K562 (cell line): ENCODE data around the gene ZC3H10. TPM values are rescaled to one million over a fixed set of nuclear protein-coding genes. Genes with fewer than 3 reads are reported as not detected.
A peak's percentile ranks its signal among the peaks of the same experiment; 100 is the strongest.

ENCODE experiments used
- ARNT ChIP-seq, 2 experiments: fragments of 450-650 bp; IDR thresholded peaks; 2 replicates each; pipeline ENCODE4 v1.6.1; 2016; ENCODE audit warnings: mild to moderate bottlenecking in 1 of 2
- CHD1 ChIP-seq: fragments of 200-600 bp; sonication (generic); IDR thresholded peaks from one replicate; pipeline ENCODE4 v1.6.1; 2012; ENCODE audit warnings: mild to moderate bottlenecking, moderate library complexity, low read length, inconsistent platforms
- FOXM1 ChIP-seq, 2 experiments: fragments of 450-650 bp in 1 of 2; sonication (generic) in 1 of 2; formaldehyde crosslinking in 1 of 2; IDR thresholded peaks; 2 replicates each; pipeline versions ENCODE4 v1.6.1 to v1.9.0; 2017 to 2022; ENCODE audit warnings: low read depth in 2 of 2, mild to moderate bottlenecking in 2 of 2, missing genetic modification reagents in 1 of 2, moderate library complexity in 1 of 2
- GTF2E2 ChIP-seq: fragments of 200-800 bp; sonication (Bioruptor generic); IDR thresholded peaks from 2 replicates; pipeline ENCODE4 v1.6.1; 2016; ENCODE audit warnings: missing genetic modification characterization, missing compliant biosample characterization
- KAT8 ChIP-seq: fragments of 450-650 bp; IDR thresholded peaks from 2 replicates; pipeline ENCODE4 v1.6.1; 2016; ENCODE audit warnings: low read depth, mild to moderate bottlenecking
- MLLT1 ChIP-seq, 2 experiments: fragments of 450-650 bp; IDR thresholded peaks; 2 replicates each; pipeline ENCODE4 v1.6.1; 2016
- NR0B1 ChIP-seq: fragments of 450-650 bp; IDR thresholded peaks from one replicate; pipeline ENCODE4 v1.6.1; 2018; ENCODE audit warnings: mild to moderate bottlenecking, moderate library complexity; ENCODE audit not compliant: partially characterized antibody
- SRSF1 ChIP-seq: fragments of 200-400 bp; formaldehyde crosslinking; IDR thresholded peaks from 2 replicates; pipeline ENCODE4 v1.6.1; 2017; ENCODE audit warnings: mild to moderate bottlenecking, low read depth, low read length, moderate library complexity
- TSC22D4 ChIP-seq: fragments of 450-650 bp; IDR thresholded peaks from 2 replicates; pipeline ENCODE4 v1.6.1; 2016; ENCODE audit warnings: missing genetic modification characterization, missing biosample characterization, control low read depth
- ZFP30 ChIP-seq: fragments of 250-450 bp; sonication (Bioruptor Pico); IDR thresholded peaks from 2 replicates; pipeline ENCODE4 v1.8.0; 2022; ENCODE audit warnings: moderate library complexity, mild to moderate bottlenecking, inconsistent platforms, borderline replicate concordance
- ZNF12 ChIP-seq: sonication (generic); formaldehyde crosslinking; IDR thresholded peaks from 2 replicates; pipeline ENCODE4 v1.4.0; 2020; ENCODE audit warnings: mild to moderate bottlenecking, missing genetic modification reagents
- ZNF212 ChIP-seq: fragments of 450-650 bp; formaldehyde crosslinking; IDR thresholded peaks from 2 replicates; pipeline ENCODE4 v1.4.0; 2020; ENCODE audit warnings: mild to moderate bottlenecking
- ZNF717 ChIP-seq: fragments of 250-450 bp; sonication (Bioruptor Pico); IDR thresholded peaks from 2 replicates; pipeline ENCODE4 v1.5.0; 2021
- polyA plus RNA-seq, 8 experiments: library from polyadenylated mRNA; depleted of rRNA in 4 of 8; stranded (reverse) in 5 of 8; unstranded in 3 of 8; fragments of >200 nt; fragmentation: Nextera tagmentation in 2 of 8; fragmentation: Illumina TruSeq in 1 of 8; extraction: Ambion mirVana in 2 of 8; extraction: Trizol in 1 of 8; gene quantifications; 2 replicates each; pipeline versions ENCODE4 v1.2.1 to v1.2.3, GENCODE V29; 2011 to 2014; ENCODE audit warnings: inconsistent platforms in 1 of 8, missing spikeins in 1 of 8
- total RNA-seq, 7 experiments: library from RNA; depleted of rRNA in 6 of 7; stranded (reverse); fragments of >200 nt in 6 of 7; fragmentation: Illumina TruSeq in 2 of 7; extraction: Trizol in 2 of 7; gene quantifications; 2 replicates each; pipeline versions ENCODE4 v1.2.1 to v1.2.3, GENCODE V29; 2011 to 2021; ENCODE audit warnings: low replicate concordance in 1 of 7
- TF ChIP-seq, protein P1 (sequence below): sonication (generic); formaldehyde crosslinking; IDR thresholded peaks from 2 replicates; pipeline ENCODE4 v1.8.0; 2022; ENCODE audit warnings: mild to moderate bottlenecking, low read depth, missing genetic modification reagents
- TF ChIP-seq, protein P2 (sequence below): sonication (generic); formaldehyde crosslinking; IDR thresholded peaks from 2 replicates; pipeline ENCODE4 v1.8.1; 2023; ENCODE audit warnings: mild to moderate bottlenecking, missing genetic modification reagents
- TF ChIP-seq, protein P3 (sequence below): fragments of 200-800 bp; sonication (Bioruptor generic); IDR thresholded peaks from 2 replicates; pipeline ENCODE4 v1.6.1; 2016; ENCODE audit warnings: missing genetic modification characterization, missing compliant biosample characterization

The ZC3H10 gene
- total and polyA plus RNA-seq, 9 of the 15 experiments (the other 6 are each of a cell fraction or from before 2014, with no cell fraction given): 0.31 to 4.1 (median 1.6) TPM

DNA sequence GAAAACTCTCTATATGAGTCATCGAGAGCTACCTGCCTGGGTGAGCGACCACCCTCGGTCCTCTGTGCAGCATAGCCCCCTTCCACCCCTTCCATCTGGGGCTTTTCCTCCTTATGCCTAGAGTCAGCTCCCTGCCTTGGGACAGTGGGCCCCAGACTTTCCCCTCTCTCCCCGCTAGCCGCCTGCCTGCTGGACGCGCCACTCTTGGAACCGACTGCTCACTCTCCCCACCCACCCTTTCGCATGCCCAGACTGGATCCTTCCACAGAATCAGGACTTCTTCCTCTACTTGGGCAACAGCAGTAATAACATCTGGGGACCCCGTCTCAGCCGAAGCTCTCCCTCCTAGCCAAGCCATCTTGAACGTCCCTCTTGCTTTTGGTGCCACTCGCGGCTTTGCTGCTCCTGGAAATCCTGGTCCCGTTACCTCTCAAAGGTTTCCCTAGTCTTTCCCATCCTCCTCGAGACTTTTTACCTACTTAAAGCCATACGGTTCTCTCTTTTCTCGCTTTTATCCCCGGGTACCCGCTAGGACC is 10.7 kb downstream of the ZC3H10 start (continued):
- TF ChIP-seq, protein P1, sequence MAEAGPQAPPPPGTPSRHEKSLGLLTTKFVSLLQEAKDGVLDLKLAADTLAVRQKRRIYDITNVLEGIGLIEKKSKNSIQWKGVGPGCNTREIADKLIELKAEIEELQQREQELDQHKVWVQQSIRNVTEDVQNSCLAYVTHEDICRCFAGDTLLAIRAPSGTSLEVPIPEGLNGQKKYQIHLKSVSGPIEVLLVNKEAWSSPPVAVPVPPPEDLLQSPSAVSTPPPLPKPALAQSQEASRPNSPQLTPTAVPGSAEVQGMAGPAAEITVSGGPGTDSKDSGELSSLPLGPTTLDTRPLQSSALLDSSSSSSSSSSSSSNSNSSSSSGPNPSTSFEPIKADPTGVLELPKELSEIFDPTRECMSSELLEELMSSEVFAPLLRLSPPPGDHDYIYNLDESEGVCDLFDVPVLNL (CRISPR knock-in tag): 0 out of 2 replicates have a peak, but pooled peaks have one; percentile 58
- TF ChIP-seq FOXM1 (IDR thresholded peaks at IDR 0.05; ENCODE audit: low read depth) (no peak), FOXM1 (CRISPR knock-in tag; IDR thresholded peaks at IDR 0.05; ENCODE audit: low read depth) (no peak), ZNF12 (CRISPR knock-in tag) (peak; percentile 60; the same call in 1 of the 2 replicates), TSC22D4 (no peak), SRSF1 (no peak), ZNF717 (CRISPR knock-in tag) (no peak), KAT8 (no peak), ZNF212 (CRISPR knock-in tag) (no peak), GTF2E2 (tag) (0 out of 2 replicates have a peak, but pooled peaks have one; percentile 30), ARNT (IDR thresholded peaks at IDR 0.05) (no peak; a peak in 1 of 4 replicates), MLLT1 (IDR thresholded peaks at IDR 0.05) (peak; percentile 57 to 78; a peak in 2 of 4 replicates), CHD1 (peak; percentile 94), NR0B1 (no peak), ZFP30 (no peak)
- TF ChIP-seq, protein P2, sequence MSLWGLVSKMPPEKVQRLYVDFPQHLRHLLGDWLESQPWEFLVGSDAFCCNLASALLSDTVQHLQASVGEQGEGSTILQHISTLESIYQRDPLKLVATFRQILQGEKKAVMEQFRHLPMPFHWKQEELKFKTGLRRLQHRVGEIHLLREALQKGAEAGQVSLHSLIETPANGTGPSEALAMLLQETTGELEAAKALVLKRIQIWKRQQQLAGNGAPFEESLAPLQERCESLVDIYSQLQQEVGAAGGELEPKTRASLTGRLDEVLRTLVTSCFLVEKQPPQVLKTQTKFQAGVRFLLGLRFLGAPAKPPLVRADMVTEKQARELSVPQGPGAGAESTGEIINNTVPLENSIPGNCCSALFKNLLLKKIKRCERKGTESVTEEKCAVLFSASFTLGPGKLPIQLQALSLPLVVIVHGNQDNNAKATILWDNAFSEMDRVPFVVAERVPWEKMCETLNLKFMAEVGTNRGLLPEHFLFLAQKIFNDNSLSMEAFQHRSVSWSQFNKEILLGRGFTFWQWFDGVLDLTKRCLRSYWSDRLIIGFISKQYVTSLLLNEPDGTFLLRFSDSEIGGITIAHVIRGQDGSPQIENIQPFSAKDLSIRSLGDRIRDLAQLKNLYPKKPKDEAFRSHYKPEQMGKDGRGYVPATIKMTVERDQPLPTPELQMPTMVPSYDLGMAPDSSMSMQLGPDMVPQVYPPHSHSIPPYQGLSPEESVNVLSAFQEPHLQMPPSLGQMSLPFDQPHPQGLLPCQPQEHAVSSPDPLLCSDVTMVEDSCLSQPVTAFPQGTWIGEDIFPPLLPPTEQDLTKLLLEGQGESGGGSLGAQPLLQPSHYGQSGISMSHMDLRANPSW: no peak
- TF ChIP-seq, protein P3, sequence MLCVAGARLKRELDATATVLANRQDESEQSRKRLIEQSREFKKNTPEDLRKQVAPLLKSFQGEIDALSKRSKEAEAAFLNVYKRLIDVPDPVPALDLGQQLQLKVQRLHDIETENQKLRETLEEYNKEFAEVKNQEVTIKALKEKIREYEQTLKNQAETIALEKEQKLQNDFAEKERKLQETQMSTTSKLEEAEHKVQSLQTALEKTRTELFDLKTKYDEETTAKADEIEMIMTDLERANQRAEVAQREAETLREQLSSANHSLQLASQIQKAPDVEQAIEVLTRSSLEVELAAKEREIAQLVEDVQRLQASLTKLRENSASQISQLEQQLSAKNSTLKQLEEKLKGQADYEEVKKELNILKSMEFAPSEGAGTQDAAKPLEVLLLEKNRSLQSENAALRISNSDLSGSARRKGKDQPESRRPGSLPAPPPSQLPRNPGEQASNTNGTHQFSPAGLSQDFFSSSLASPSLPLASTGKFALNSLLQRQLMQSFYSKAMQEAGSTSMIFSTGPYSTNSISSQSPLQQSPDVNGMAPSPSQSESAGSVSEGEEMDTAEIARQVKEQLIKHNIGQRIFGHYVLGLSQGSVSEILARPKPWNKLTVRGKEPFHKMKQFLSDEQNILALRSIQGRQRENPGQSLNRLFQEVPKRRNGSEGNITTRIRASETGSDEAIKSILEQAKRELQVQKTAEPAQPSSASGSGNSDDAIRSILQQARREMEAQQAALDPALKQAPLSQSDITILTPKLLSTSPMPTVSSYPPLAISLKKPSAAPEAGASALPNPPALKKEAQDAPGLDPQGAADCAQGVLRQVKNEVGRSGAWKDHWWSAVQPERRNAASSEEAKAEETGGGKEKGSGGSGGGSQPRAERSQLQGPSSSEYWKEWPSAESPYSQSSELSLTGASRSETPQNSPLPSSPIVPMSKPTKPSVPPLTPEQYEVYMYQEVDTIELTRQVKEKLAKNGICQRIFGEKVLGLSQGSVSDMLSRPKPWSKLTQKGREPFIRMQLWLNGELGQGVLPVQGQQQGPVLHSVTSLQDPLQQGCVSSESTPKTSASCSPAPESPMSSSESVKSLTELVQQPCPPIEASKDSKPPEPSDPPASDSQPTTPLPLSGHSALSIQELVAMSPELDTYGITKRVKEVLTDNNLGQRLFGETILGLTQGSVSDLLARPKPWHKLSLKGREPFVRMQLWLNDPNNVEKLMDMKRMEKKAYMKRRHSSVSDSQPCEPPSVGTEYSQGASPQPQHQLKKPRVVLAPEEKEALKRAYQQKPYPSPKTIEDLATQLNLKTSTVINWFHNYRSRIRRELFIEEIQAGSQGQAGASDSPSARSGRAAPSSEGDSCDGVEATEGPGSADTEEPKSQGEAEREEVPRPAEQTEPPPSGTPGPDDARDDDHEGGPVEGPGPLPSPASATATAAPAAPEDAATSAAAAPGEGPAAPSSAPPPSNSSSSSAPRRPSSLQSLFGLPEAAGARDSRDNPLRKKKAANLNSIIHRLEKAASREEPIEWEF (CRISPR knock-in tag): no peak
